Hematopoietic multipotent progenitor cell treated with erythropoietin and hydrocortisone succinate and interleukin-3 and kit ligand, for 4 days (in vitro differentiated cells): Measurements from ENCODE around the gene FERMT2.

ENCODE experiments used
- DNase-seq: peaks from one replicate; pipeline ENCODE4 v3.0.0-alpha.2; 2015

FERMT2 gene, protein sequence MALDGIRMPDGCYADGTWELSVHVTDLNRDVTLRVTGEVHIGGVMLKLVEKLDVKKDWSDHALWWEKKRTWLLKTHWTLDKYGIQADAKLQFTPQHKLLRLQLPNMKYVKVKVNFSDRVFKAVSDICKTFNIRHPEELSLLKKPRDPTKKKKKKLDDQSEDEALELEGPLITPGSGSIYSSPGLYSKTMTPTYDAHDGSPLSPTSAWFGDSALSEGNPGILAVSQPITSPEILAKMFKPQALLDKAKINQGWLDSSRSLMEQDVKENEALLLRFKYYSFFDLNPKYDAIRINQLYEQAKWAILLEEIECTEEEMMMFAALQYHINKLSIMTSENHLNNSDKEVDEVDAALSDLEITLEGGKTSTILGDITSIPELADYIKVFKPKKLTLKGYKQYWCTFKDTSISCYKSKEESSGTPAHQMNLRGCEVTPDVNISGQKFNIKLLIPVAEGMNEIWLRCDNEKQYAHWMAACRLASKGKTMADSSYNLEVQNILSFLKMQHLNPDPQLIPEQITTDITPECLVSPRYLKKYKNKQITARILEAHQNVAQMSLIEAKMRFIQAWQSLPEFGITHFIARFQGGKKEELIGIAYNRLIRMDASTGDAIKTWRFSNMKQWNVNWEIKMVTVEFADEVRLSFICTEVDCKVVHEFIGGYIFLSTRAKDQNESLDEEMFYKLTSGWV

DNA sequence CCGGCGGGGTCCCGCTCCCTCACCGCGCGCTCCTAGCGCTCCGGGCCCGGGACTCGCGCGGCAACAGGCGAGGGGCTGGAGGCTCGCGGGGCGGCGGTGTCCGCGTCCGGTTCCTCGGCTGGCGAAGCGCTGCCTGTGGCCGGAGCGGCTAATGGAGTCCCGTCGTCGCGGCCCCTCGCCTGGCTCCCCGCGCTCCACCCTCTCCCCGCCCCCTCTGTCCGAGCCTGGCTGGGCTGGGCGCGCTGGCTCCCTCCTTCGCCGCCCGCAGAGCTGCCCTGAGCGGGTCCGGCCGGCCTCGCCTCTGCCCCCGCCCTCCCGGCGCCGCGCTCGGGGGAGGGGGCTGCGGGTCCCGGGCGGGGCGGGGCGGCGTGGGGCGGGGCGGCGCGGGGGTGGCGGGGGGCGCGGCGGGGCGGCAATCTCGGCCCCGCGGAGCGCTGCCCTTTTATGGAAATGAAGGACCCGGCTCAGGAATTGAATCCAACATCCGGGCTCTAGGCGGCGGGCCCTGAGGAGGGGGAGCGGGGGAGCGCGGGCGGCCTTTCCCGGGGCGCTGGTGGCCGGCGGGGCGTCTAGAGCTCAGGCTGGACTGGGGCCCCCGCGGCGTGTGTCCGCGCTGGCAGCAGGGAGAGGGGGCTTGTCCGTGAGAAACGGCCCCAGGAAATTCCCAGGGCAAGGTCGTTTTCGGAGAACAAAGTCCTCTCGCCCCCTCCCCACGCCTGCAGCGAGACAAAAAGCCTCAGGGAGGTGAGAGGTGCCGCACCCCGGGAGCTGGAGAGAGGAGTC, at the start of gene FERMT2:
FERMT2 (minus strand) TSS at position 153 of the 783 bp plus-strand sequence. CDS start 482 bp downstream, outside the sequence.
- DNase-seq = peak; percentile 30

DNA sequence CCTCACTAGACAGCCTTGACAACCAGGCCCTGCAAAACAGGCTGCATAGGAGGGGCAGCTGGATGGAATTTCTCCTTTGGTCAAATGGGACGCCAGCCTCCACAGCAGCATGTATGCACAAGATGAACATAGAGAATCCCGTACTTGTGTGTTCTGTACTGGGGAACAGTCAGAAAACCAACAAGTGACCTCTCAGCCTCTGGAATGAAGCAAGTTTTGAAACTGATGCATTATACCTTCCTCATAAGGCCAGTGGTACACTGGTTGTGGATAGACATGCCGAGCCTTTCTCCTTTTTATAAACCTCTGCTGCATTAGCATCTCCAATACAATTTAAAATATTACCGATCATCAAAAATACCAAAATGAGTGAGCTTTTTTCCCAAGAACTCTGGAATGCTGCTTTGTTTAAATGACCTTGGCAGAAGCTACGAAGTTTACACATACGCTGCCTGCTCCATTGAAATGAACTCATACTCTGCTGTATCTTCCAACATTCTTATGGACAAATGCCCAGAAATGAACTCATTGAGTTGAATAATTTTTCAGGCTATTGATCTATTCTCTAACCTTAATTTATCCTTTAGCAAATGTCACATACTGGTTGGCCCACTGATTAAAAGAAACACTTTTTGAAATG, 47.6 kb upstream of the FERMT2 start:
- DNase-seq = no peak

DNA sequence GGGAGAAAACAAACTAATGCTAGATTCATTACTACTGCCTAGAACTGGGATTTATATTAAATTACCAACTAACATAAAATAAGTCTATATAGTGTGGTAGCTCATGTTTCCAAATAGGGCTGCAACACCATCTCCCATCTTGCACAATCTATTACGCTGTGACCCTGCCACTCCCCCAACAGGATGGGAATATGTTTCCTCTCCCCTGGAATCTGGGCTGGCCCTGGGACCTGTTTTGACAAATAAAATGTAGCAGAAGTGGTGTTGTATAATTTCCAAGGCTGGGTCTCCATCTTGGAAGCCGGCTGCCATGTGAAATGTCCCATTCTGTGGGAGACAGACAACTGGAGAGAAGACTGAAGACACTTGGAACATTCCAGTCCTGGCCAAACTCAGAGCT, 45.6 kb upstream of the FERMT2 start:
- no peak for DNase-seq

DNA sequence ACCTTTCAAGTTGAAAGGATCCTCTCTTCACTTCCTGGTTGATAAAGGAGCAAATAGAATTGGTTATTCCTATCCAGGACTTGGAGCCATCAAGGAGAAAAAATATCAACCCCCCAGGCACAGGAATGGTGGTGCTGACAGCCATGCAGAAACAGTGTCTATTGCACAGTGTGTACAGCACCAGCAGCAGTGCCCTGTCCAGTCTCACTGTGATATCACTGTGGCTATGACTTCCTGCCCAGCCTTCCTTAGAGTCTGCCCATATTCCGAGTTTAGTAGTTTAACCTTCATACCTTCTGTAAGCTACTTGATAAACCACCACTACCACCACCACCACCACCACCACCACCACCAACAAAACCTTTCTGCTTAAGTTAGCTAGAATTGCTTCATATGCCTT, 45.1 kb upstream of the FERMT2 start:
- no peak for DNase-seq

DNA sequence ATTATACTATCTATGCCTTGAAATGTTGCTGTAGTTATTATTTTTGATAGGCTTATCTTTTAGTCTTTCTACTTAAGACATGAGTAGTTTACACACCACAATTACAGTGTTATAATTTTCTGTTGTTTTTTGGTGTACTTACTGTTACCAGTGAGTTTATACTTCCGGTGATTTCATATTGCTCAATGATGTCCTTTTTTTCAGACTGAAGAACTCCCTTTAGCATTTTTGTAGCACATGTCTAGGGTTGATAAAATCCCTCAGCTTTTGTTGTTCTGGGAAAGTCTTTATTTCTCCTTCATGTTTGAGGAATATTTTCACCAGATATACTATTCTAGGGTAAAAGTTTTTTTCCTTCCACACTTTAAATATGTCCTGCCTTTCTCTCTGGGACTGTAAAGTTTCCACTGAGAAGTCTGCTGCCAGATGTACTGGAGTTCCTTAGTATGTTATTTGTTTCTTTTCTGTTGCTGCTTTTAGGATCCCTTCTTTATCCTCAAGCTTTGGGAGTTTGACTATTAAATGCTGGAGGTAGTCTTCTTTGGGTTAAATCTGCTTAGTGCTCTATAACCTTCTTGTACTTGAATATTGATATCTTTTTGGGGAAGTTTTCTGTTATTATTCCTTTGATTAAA, 41.5 kb upstream of the FERMT2 start:
- DNase-seq = no peak

DNA sequence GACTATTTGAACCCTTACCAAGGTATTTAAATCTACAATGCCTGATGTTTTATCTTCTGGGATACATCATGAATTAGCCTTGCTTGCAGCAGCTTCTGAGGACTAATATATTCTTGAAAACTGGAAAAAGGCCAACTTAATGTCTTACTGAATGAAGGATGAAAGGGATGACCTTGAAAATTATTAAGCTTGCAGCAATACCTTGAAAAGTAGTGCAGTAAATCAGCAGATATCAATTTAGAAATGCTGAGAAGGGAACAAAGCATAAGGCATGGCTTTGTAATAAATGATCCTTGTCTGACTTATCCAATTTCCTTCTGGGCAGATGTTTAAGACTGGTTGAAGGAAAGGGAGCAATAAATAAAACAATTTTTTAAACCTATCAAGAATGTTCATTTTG, 37.3 kb upstream of the FERMT2 start:
- DNase-seq = peak; percentile 12

DNA sequence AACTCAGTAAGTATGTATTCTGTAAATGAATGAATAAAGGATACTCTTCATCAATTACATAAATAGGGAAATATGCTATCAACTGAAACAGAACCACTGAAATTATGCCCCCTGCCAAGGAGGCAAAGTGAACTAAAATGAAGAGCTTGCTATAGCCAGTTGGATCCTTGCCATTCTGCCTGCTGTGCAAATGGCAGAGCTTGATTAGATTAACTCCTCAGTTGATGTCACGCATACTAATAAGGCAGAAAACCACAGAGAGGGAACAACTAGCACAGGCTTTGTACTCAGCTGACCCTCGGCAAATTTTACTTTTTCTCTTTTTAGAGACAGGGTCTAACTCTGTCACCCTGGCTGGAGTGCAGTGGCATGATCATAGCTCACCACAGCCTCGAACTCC, 36.7 kb upstream of the FERMT2 start:
- peak; percentile 85 for DNase-seq

DNA sequence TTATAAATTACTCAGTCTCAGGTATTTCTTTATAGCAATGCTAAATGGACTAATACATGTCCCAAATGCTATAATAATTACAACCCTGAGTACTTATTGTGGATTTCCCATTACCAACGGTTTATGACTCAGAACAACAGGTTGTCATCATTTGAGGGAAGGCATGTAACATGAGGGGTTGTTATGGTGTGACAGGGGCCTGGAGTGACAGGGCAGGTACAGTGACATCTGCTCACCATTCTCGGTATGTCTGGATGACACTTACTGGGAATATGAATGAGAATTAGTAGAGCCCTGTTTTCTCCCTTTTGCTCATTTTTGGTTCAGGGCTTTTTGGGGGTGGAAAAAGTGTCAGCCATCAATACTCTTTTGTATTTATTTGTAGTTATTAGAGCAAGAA, 36.2 kb upstream of the FERMT2 start:
- no peak for DNase-seq

DNA sequence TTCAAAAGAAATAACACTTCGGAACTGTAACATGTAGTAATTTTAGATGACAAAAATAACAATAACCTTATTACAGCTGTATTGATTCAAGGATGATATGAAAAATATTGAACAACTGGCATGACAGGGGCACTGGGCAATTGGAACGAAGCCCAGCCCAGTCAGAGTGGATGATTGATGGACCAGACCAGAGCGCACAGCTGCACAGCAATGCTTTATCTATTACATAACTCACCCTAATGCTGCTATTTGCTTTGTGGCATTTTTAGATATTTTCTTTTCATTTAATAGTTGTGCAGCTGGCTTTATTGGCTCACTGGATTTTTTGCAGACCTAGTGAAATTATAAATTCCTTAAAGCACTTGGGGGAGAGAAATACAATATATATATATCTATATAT, 26.9 kb upstream of the FERMT2 start:
- no peak for DNase-seq

DNA sequence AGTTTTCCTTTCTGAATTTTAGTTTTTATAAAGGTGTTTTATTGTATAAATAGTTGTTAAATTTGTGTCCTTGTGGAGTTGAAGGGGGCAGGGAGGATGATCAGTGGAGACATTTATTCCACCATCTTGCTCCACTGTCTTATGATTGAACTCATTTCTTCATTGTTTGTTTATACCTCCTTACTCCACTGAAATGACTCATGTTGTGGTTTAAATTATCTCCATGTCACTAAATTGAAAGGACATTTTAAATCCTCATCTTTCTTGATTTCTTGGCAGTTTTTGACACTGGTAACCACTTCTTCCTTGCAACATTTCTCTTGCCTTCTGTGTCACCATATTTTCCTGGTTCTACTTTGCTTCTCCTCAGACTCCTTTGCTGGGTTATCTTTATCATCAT, 23.6 kb upstream of the FERMT2 start:
- no peak for DNase-seq

DNA sequence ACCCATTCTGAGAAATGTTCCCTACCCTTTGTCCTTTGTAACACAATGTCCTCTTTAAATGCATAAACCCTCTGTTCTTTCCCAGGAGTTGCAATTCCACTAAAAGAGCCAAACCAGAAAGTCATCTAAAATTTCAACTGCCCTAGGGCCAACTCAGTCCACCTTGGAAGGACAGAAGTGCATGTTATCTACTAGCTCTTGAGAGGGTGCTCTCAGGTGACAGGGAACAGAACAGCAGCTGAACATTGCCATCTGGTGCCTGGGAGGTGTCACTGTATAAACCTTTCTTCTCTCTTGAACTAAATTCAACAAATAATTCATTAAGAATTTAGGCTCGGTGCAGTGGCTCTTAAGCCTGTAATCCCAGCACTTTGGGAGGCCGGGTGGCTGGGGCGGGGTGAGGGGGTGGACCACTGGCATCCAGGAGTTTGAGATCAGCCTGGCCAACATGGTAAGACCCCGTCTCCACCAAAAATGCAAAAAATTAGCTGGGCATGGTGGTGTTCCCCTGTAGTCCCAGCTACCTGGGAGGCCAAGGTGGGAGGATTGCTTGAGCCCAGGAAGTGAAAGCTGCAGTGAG, 10.3 kb upstream of the FERMT2 start:
- peak; percentile 76 for DNase-seq

DNA sequence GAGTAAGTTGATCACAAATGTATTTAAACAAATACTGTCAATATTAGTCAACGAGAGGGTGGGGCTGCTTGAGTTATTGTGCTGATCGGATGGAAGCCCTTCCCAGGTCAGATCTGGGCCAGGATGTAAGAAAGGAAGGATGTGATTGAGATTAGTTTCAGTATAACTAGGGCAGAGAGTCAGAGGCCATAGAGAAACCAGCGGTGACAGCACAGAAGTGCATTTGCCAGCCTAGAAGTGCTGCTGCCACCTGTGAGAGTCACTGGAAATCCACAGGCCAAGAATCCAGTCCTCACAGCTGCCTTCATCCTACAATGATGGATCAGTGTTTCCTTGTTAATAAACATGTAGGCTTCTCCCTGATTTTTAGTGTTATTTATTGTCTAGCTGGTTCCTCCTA, 9.8 kb upstream of the FERMT2 start:
- DNase-seq = no peak

DNA sequence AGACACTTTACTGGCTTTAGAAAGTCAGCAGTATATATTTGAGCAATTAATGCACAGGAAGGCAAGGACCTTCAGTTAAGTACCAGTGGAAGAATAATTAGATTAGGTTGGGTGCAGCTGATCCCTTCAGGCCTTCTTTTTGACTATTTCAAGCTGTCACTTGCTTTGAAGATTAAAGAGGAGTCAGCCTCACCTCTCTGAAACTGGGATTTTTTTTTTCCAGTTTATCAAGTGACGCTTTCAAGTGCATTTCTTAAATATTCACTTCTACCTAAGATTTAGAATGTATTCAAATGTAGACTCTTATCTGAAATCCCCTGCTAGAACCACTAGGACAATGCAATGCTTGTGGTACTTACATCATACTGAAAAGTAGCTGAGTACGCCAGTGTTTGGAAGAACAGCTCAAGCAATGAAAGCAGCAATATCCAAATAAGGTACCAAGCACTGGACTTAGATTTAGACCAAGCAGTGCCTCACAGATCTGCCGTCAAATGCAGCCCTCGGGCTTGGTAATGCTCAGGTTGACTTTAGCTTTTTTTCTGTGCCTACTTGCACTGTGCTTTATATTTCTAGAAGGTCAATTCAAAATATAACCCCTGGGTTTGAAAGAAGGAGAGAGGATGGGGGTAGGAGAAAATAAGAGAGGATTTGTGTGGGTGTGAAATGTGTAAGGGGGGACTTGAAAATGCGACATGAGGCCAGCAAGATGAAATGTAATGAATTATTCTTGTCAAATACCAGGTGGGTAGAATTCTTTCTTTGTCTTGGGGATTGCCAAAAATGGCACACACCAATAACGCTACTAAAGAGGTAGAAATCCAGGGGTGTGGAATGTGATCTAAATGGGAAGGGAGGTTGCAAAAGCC, 3.7 kb upstream of the FERMT2 start:
- no peak for DNase-seq

DNA sequence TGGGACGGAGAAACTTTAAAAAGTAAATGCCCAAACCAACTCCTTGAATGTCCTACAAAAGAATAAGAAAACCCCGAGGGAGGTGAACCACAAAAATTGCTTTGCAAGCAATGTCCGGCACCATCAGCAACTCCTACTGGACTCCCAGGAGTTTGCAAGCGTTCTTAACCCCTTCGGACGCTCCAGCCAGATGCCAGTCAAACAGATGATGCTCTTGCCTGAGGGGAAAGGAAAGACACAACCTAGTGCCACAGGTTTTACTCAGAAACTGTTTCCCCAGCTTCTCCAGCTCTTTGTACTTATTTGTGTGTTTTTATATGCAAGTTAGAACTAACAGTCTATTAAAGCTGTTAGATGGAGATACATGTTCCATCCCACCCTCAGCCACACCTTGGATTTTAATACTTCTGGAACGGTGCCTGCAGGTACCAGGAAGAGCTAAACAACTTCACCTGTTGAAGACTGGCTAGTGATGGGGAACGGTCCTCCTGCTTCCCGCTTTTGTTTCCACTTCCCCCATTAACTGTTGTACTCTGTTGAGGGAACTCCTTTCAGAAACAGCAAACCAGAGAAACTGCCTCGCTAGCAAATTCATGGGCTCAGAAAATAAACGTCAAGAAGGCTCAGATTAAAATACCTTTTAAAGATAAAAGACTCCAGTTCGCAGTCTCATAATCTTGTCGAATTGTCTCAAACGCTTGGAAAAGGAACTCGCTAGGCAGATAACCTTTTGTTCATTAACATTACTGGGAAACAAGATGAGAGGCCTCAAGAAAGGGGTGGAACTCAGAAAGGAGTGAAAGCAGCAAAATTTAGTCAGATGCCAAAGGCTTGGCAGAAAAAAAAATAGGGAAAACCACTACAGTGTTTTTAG, 1.1 kb upstream of the FERMT2 start:
- DNase-seq = peak; percentile 29

DNA sequence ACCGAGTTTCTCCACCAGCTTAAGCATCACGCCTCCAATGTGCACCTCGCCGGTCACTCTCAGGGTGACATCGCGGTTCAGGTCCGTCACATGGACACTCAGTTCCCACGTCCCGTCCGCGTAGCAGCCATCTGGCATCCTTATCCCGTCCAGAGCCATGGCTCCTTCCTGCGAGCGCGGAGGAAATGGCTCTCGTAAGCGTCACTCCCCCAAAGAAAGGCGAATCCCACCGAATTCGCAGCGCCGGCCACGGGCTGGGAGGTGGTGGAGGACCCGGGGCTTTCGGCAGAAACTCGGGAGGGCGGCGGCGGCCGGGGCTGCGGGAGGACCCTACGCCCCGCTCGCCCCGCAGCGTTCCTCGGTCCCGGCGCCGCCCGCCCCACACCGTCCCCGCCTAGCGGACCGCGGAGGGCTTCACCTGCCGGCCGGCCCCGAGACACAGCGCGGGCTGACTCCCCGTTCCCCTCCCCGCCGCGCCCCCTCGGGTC, 396 bp downstream of the FERMT2 start:
- peak; percentile 14 for DNase-seq

DNA sequence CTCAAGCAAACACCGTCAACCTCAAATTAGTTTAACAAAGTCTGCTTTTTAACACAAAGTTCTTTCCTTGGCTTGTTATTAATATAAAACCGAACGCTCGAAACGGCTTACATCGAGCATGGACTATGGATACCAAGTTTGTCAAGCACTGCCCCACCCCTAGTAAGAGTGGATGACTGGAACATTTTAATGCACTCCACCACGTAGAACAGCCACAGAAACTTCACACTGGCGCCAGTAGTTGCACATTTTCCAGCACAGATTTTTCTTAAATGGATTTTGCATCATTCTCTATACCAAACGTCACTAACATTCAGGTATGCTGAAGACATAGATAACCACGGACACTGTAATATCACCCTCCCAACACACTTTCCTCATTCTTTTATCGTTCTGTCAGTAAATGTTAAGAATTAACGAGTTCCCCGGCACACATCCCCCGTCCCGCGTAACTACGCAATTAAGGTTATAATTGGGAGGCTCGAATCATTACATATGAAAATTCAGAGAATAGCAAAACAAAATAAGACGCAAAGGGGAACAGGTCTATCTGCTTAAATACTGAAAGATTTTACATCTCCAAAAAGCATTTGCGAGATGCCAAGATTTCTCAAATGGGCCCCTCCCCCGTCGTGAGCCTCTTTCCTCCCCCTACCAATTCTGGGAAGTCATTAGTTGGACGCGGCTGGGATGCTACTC, 990 bp downstream of the FERMT2 start:
- peak; percentile 16 for DNase-seq

DNA sequence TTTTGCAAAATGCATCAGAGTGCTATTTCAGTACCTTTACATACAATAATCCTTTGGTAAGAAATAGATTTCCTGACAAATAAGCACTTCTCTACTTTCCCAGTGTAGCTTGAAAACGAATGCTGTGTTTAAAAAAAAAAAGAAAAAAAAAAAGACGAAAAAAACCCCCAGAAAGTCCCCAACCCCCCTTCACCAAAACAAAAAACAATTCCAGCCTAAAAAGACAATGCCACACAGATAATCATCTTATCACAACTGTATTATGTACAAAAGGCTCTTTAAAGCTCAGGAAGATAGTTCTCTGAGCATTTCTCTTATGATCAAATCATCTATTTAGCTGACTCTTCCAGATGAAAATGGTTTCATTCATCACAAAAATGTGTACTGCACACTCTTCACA, 1.6 kb downstream of the FERMT2 start:
- no peak for DNase-seq

DNA sequence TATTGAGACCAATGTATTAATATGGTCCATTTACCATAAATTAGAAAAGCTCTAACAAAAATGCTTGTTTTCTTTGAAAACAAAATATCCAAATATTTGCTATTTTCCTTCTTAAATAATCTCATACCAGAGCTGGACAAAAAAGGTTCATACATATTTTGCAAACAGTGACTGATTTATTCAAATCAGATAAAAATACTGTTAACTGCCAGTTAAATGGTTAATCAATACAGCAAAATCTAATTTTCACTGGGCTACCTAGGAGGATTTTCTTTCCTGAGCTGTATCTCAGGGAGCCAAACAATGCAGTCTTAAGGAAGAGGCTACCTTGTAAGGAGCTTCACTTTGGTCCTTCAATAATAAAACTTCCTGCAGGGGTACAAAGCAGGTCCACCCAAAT, 2.0 kb downstream of the FERMT2 start:
- no peak for DNase-seq

DNA sequence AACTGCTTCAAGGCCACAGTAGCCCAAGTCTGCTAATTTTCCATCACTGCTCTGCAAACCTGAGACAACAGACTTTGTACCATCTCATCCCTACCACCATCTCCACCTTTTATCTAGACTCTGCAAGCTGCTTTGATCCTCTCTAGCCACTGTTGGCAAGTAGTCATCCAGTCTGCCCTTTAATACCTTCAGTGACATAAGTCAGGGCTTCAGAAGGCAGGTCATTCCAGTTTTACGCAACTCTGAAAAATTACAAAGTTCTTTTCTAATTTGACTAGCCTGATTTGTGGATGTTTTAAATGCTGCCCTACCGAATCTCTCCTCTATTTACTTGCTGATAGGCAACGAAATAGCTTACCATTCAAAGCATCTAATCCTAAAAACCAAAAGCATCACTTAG, 2.8 kb downstream of the FERMT2 start:
- no peak for DNase-seq
